Brain microvascular endothelial cell (primary cell): ENCODE data around the gene CFAP20.

Experiments used
- DNase-seq: peaks from one replicate; pipeline ENCODE4 v3.0.0-alpha.2; 2020
- H3K27ac ChIP-seq: fragments of 250-450 bp; sonication (Bioruptor Pico); 2 replicates; pipeline ENCODE4 v1.5.1; 2020; ENCODE audit warnings: mild to moderate bottlenecking, moderate library complexity
- H3K27me3 ChIP-seq: fragments of 250-450 bp; sonication (Bioruptor Pico); replicated peaks from 2 replicates; pipeline ENCODE4 v1.5.1; 2020; ENCODE audit warnings: mild to moderate bottlenecking
- H3K36me3 ChIP-seq: fragments of 250-450 bp; sonication (Bioruptor Pico); replicated peaks from 2 replicates; pipeline ENCODE4 v1.5.1; 2020; ENCODE audit warnings: mild to moderate bottlenecking
- H3K4me3 ChIP-seq: 2 replicates; pipeline ENCODE4 v1.5.1; 2011; ENCODE audit warnings: low read depth, mild to moderate bottlenecking, control low read depth, low read length, moderate library complexity
- CTCF ChIP-seq: IDR thresholded peaks from 2 replicates; pipeline ENCODE4 v1.5.1; 2011; ENCODE audit warnings: low read depth, mild to moderate bottlenecking, moderate library complexity, low read length, control low read depth, inconsistent platforms; ENCODE audit errors: missing control alignments
- in situ Hi-C: cut with HindIII; loops from 2 replicates; pipeline ENCODE4 v1.10.0; 2017; ENCODE audit warnings: low sequenced_read_pairs, low pct_ligation_motif_present

Gene CFAP20

GRCh38 chr16:58158725-58159124 lies 29.5 kb upstream of the CFAP20 start:
- no peak overlapping the region for H3K4me3 ChIP-seq
- TF ChIP-seq CTCF: no peak
- H3K36me3 ChIP-seq: peaks cover 26% of the 10 kb centered on the region

GRCh38 chr16:58157951-58158540 lies 28.9 kb upstream of the CFAP20 start:
- Histone ChIP-seq H3K27ac (no peak overlapping the region), H3K36me3 (peaks cover 20% of the 10 kb centered on the region), H3K27me3 (no peaks in the 10 kb centered on the region), H3K4me3 (no peak overlapping the region)
- DNase-seq: no peak
- in situ Hi-C loops: no loop called here
- no peak for TF ChIP-seq CTCF

More at GRCh38 chr16:58158725-58159124, 29.5 kb upstream of the CFAP20 start:
- no peak for DNase-seq
- Histone ChIP-seq H3K27me3 (no peaks in the 10 kb centered on the region), H3K27ac (no peak overlapping the region)
- in situ Hi-C loops: no loop called here

GRCh38 chr16:58157239-58157638 lies 28.1 kb upstream of the CFAP20 start:
- no peak overlapping the region for H3K4me3 ChIP-seq
- TF ChIP-seq CTCF: no peak
- no peak for DNase-seq
- no peak overlapping the region for H3K27ac ChIP-seq
- in situ Hi-C loops: no loop called here
- H3K36me3 ChIP-seq: peaks cover 14% of the 10 kb centered on the region
- no peaks in the 10 kb centered on the region for H3K27me3 ChIP-seq

- in situ Hi-C loops: no loop called here
These were observed 26.7 kb upstream of the CFAP20 start for GRCh38 chr16:58155839-58156238.

GRCh38 chr16:58154345-58154744 lies 25.2 kb upstream of the CFAP20 start:
- Histone ChIP-seq H3K27ac (no peak overlapping the region), H3K4me3 (no peak overlapping the region), H3K36me3 (peaks cover 1% of the 10 kb centered on the region), H3K27me3 (no peaks in the 10 kb centered on the region)
- no peak for DNase-seq
- in situ Hi-C loops: no loop called here
- no peak for TF ChIP-seq CTCF

More at GRCh38 chr16:58155839-58156238, 26.7 kb upstream of the CFAP20 start:
- H3K4me3 ChIP-seq: no peak overlapping the region
- TF ChIP-seq CTCF: no peak
- no peaks in the 10 kb centered on the region for H3K27me3 ChIP-seq
- no peak overlapping the region for H3K27ac ChIP-seq
- H3K36me3 ChIP-seq: peaks cover 6% of the 10 kb centered on the region
- no peak for DNase-seq
